T-helper 2 cell treated with Interferon-gamma antibody and Interleukin-4, amounts not matched to agents 100 ng/mL and 5 ng/mL, for 36 hours (primary cell): Measurements from ENCODE around the gene METAP1D. TPM values are rescaled to one million over a fixed set of nuclear protein-coding genes. Genes with fewer than 3 reads are reported as not detected.
"Not testable (repeated sequence)": the region's sequence is repeated elsewhere in the genome, so short reads cannot be mapped to it uniquely, and the experiment has no call there.

ENCODE experiments used
- intact Hi-C: fragments of 100-400 bp; cut with micrococcal nuclease; formaldehyde crosslinking; loops from one replicate; pipeline ENCODE4 v1.15.1; 2023
- total RNA-seq: library from RNA; stranded (reverse); gene quantifications from 2 replicates; pipeline ENCODE4 v1.2.3, GENCODE V29; 2022

METAP1D gene
- total RNA-seq, 1 donor from 2014 or later, result 7.7 TPM

GRCh38 chr2:172099472-172100079 is 99.8 kb downstream of the METAP1D start:
- intact Hi-C loops, result loop anchor here (5.0 to 10.0 kb wide), 2 partner anchors 455 to 1737 kb away; partner anchors contain the start of gene PDK1

DNA sequence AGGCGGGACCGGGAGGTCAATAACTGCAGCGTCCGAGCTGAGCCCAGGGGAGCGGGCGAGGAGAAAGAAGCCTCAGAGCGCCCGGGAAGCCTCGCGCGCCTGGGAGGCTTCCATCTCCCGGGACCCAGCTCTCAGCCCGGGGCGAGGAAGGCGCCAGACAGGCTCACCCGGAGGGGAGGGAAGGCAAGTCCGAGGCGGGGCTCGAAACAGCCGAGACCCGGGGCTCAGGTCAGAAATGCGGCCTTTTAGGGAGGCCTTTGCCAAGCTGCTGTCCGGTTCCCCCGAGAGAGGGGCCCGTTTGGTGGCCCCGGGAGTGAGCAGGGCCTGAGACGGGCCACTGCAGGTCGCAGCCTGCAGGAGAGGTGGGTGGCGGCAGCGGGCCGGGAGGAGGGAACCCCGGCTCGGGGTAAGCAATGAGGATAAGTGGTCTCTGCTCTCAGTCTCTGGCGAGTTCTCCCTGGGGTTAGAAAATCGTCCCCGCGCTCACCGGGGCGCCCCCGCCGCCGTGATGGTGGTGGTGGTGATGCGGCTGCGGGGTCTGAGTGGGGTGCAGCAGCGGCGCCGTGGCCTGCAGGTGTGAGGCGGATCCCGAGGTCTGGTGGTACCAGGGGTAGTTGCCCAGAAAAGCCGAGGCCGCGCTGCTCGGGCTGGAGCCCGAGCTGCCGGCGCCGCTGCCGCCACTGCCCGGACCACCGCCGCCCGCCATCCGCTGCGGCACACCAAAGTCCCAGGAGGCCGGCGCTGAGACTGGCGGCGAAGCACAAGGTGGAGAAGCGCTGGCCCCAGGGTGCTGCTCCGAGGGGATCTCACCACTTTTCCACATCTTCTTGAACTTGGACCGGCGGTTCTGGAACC is 100.6 kb downstream of the METAP1D start:
- intact Hi-C loops, result loop anchor here (5.0 kb wide), 1 partner anchor 1738 kb away; no protein-coding TSS in a partner anchor

GRCh38 chr2:172100935-172101820 is 101.4 kb downstream of the METAP1D start:
- intact Hi-C loops, result loop anchor here (5.0 kb wide), 1 partner anchor 1739 kb away; no protein-coding TSS in a partner anchor

DNA sequence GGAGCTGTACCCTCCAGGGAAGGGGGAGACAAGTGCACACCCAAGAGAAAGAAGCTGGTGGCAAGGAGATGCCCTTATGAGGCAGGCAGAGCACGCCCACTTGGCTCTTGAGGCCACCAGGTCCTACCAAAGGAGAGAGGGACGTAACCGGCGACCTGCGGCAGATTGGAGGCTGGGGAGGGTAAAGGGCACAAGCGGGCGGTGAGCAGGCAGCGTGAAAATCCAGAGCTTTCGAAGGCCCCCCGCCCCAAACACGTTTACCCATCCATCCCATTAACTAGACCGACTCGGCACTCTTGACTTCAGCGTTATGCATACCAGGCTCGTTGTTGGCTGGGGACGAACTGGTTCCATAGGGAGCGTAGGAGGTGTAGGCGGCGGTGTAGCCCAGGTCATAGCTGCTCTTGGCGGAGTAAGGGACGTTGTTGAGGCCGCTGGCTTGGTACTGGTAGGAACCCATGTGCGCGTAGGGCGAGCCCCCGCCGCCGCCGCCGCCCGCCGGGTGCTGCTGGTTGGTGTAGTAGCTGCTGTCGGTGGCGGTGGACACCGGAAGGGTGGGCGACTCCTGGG is 102.2 kb downstream of the METAP1D start:
- intact Hi-C loops, result loop anchor here (1.0 to 5.0 kb wide), 5 partner anchors 9 to 1740 kb away; partner anchors contain the start of gene HAT1

DNA sequence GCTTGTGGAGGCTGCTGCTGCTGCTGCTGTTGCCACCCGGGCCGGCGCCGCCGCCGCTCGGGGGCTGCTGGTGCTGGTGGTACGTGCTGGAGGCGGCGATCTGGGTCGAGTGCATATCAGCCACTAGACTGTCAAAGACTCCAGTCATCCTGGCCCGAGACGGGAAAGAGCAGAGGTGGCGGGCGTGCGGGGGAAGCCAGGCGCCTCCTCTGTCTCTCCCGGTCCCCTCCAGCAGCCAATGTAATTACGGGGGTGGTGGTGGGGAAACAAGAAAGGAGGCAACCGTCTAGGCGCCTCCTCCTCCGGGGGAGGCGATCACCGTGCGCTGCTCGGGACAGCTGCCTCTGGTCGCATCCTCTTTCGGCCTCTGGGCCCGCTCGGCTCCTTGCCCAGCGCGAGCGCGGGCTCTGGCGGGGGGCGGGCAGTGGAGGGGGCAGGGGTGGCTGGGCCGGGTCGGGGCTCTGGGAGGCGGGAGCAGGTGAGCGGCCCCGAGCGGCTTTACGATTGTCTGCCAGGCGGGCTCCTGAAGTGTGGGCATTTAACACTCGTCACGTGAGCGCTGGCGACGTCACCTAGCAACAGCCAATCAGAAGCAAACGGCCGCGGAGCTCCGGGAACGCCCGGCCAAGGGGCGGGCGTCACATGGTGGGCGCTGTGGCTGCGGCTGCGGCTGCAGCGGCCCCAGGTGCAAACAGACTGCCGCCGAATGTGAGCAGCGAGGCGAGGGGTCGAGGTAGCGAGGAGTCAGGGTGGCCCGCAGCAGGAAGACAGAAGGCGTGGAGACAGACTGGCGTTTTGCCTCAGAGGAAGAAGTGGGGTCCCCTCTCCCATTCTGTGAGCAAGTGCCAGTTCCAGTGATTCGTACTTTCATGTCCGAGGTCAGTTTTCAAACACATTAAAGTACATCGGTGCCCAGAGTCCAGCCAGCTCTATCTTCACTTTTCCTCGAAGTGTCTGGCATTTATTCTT is 102.9 kb downstream of the METAP1D start, which contains the start of gene DLX2:
Gene DLX2 (minus strand): TSS at position 510 of the 969 bp plus-strand sequence. CDS start 362 bp downstream, at position 148.
- intact Hi-C loops, result loop anchor here (1.0 to 5.0 kb wide), 6 partner anchors 9 to 1740 kb away; partner anchors contain the start of gene HAT1

GRCh38 chr2:172103471-172104272 is 103.9 kb downstream of the METAP1D start:
- intact Hi-C loops, result loop anchor here (1.0 to 5.0 kb wide), 6 partner anchors 163 to 1741 kb away; partner anchors contain the start of gene HAT1

- intact Hi-C loops, result loop anchor here (1.0 to 2.0 kb wide), 4 partner anchors 165 to 507 kb away; no protein-coding TSS in a partner anchor
These were observed 105.8 kb downstream of the METAP1D start for GRCh38 chr2:172105471-172106107.

- intact Hi-C loops, result loop anchor here (1.0 kb wide), 2 partner anchors 295 to 403 kb away; no protein-coding TSS in a partner anchor
These were observed 106.6 kb downstream of the METAP1D start for GRCh38 chr2:172106108-172106961.

DNA sequence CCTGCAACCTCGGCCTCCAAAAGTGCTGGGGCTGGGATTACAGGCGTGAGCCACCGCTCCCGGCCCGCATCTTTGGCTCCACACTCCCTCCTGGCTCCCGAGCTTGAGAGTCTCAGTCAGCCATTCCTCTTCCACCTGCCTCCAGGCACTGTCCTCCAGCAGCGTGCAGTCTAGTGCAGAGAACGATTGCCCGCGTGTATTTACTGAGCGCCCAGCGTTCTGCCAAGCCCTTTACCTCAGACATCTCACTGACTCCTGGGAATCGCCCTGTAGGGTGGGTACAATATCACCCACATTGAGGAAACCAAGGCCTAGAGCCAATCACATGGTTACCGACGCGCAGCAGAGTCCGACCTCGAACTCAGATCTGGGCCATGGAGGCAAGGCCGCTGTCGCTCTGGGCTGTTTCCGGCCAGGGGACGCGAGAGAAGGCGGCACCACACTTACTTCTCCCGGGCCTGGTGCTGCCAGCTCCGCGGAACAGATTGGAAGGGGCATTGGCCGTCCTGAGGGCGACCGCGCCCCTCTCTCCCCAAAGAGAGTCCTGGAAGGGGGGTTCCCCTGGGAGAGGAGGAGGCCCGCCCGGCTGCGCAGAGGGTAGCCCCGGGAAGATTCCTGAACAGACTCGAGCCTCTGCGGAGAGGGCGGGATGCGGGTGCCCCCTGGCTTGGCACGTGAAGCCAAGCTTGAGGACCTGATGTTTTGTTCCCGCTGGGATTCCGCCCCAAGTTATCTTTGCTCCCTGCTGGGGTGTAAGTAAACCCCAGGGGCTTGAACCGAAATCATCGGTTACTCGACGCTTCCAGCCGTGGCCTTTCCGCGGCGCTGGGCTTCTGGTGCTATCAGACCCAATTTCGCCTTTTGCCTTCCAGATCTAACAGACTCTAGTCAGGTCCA is 108.2 kb downstream of the METAP1D start:
- intact Hi-C loops, result no loop called here

- intact Hi-C loops, result no loop called here
These were observed 108.8 kb downstream of the METAP1D start for GRCh38 chr2:172108587-172108930.

GRCh38 chr2:172109256-172109987 is 109.7 kb downstream of the METAP1D start:
- intact Hi-C loops, result no loop called here

GRCh38 chr2:172109988-172110811 is 110.4 kb downstream of the METAP1D start:
- intact Hi-C loops, result no loop called here

GRCh38 chr2:172113617-172114016 is 113.9 kb downstream of the METAP1D start:
- intact Hi-C loops, result no loop called here

DNA sequence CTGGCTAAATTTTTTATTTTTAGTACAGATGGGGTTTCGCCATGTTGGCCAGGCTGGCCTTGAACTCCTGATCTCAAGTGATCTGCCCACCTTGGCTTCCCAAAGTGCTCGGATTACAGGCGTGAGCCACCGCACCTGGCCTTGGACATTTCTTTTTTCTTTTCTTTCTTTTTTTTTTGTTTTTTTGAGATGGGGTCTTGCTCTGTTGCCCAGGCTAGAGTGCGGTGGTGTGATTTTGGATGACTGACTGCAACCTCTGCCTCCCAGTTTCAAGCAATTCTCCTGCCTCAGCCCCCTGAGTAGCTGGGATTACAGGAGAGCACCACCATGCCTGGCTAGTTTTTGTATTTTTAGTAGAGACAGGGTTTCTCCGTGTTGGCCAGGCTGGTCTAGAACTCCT is 114.4 kb downstream of the METAP1D start:
- intact Hi-C loops, result not testable (repeated sequence)

GRCh38 chr2:172114579-172114978 is 114.8 kb downstream of the METAP1D start:
- intact Hi-C loops, result no loop called here
